GM06990 (cell line): ENCODE measurements around the gene TBC1D10A.
A peak's percentile ranks its signal among the peaks of the same experiment; 100 is the strongest.

Experiments
- DNase-seq: peaks from one replicate; pipeline ENCODE4 v3.0.0-alpha.2; 2011; ENCODE audit not compliant: insufficient read length; ENCODE audit errors: extremely low read depth
- H3K27me3 ChIP-seq: replicated peaks from 2 replicates; pipeline ENCODE4 v1.6.0; 2011; ENCODE audit warnings: low read length; ENCODE audit not compliant: control insufficient read depth, insufficient read depth
- H3K36me3 ChIP-seq: 2 replicates; pipeline ENCODE4 v1.5.1; 2011; ENCODE audit warnings: low read length; ENCODE audit not compliant: control insufficient read depth, insufficient read depth
- H3K4me3 ChIP-seq: replicated peaks from 2 replicates; pipeline ENCODE4 v1.5.1; 2011; ENCODE audit warnings: low read depth, mild to moderate bottlenecking, control low read depth, low read length
- CTCF ChIP-seq: IDR thresholded peaks from 2 replicates; pipeline ENCODE4 v1.5.1; 2011; ENCODE audit warnings: low read length, control low read depth, mild to moderate bottlenecking, inconsistent platforms; ENCODE audit not compliant: insufficient read depth, poor library complexity, severe bottlenecking

Gene TBC1D10A

GRCh38 chr22:30291058-30291892 is 35.5 kb downstream of the TBC1D10A start:
- H3K36me3 ChIP-seq = peaks cover 41% of the 10 kb centered on the region
- H3K4me3 ChIP-seq = no peak overlapping the region
- DNase-seq = no peak
- no peaks in the 10 kb centered on the region for H3K27me3 ChIP-seq
- no peak for TF ChIP-seq CTCF

- TF ChIP-seq CTCF = no peak
- Histone ChIP-seq H3K4me3 (peak overlapping the region; percentile 75), H3K27me3 (no peaks in the 10 kb centered on the region), H3K36me3 (peaks cover 33% of the 10 kb centered on the region)
- DNase-seq = no peak
Measured at GRCh38 chr22:30290342-30291057, 36.2 kb downstream of the TBC1D10A start.

GRCh38 chr22:30289980-30290313 is 36.8 kb downstream of the TBC1D10A start:
- no peak for DNase-seq
- Histone ChIP-seq H3K4me3 (peak overlapping the region; percentile 75), H3K36me3 (peaks cover 29% of the 10 kb centered on the region), H3K27me3 (no peaks in the 10 kb centered on the region)
- peak; percentile 2 for TF ChIP-seq CTCF

GRCh38 chr22:30289141-30289979 is 37.4 kb downstream of the TBC1D10A start, which contains the start of gene CASTOR1:
TSS of gene CASTOR1 (minus strand) at chr22:30289505. CDS start at chr22:30289497, 8 bp downstream.
- Histone ChIP-seq H3K27me3 (no peaks in the 10 kb centered on the region), H3K4me3 (peak within 1 kb of the TSS; percentile 75), H3K36me3 (peaks cover 24% of the 10 kb centered on the region)
- TF ChIP-seq CTCF = no peak
- peak; percentile 87 for DNase-seq

DNA sequence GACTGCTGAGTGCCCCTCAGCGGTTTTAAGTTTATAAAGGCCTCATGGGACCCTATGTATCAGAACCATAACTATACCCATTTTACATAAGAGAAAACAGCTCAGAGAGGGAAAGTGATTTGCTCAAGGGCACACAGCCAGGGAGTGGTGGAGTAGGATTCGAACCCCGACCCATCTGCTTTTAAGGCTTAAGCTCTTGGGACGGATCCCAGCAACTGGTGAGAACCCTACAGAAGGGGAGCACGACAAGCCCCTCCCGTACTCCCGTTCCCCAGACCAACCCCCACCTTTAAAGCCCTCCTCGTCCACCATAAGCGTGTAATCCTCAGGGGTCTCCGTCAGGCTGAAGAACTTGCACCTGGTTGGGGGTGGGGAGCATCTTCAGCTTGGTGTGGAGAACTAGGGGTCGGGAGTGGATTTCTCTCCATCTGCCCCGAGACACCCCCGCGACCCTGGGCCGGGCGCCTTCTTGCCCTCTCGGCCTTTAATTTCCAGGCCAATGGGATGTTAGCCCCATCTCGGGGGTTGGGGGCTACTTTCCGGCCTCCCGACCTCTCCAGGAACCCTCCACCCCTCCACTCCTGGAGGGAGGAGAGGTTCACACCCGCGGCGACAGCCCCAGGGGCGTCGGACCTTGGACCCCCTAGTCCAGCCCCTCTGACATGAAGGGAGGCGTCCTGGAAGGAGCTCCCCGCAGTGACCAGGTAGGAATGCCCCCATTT is 38.2 kb downstream of the TBC1D10A start:
- no peak for TF ChIP-seq CTCF
- Histone ChIP-seq H3K36me3 (peaks cover 18% of the 10 kb centered on the region), H3K4me3 (peak overlapping the region; percentile 75), H3K27me3 (no peaks in the 10 kb centered on the region)
- DNase-seq = no peak
